Endothelial cell of umbilical vein (primary cell): ENCODE results near the gene HIVEP3.

Source experiments
- EZH2 ChIP-seq: IDR thresholded peaks from 2 replicates; pipeline ENCODE4 v1.6.1; 2012; ENCODE audit warnings: borderline replicate concordance, low read depth, mild to moderate bottlenecking, moderate library complexity, low read length, inconsistent platforms; ENCODE audit not compliant: severe bottlenecking
- FOS ChIP-seq: IDR thresholded peaks from 2 replicates; pipeline ENCODE4 v1.6.1; 2011; ENCODE audit warnings: mild to moderate bottlenecking, low read length, moderate library complexity, borderline replicate concordance; ENCODE audit not compliant: insufficient read depth
- GATA2 ChIP-seq: IDR thresholded peaks from 2 replicates; pipeline ENCODE4 v1.7.0; 2011; ENCODE audit warnings: low read depth, mild to moderate bottlenecking, moderate library complexity, mixed read lengths, low read length; ENCODE audit not compliant: insufficient read length, insufficient read depth
- JUN ChIP-seq: IDR thresholded peaks from 2 replicates; pipeline ENCODE4 v1.6.1; 2011; ENCODE audit warnings: borderline replicate concordance, low read depth; ENCODE audit not compliant: insufficient read length, insufficient read depth
- MYC ChIP-seq: IDR thresholded peaks from one replicate; pipeline ENCODE4 v1.6.1; 2011; ENCODE audit warnings: mild to moderate bottlenecking, low read depth, low read length
- POLR2A ChIP-seq: IDR thresholded peaks from 2 replicates; pipeline ENCODE4 v1.6.1; 2012; ENCODE audit warnings: low read depth, mild to moderate bottlenecking, control low read depth, low read length
- POLR2AphosphoS5 ChIP-seq: IDR thresholded peaks from 2 replicates; pipeline ENCODE4 v1.6.1; 2012; ENCODE audit warnings: low read depth, mild to moderate bottlenecking, control low read depth, low read length, moderate library complexity; ENCODE audit not compliant: insufficient read depth
- TF ChIP-seq, protein P1 (sequence below), 2 donors: IDR thresholded peaks; 1 replicate in 1 of 2; 2 replicates in 1 of 2; pipeline ENCODE4 v1.5.1; 2011; ENCODE audit warnings: low read length in 2 of 2, mild to moderate bottlenecking in 2 of 2, moderate library complexity in 2 of 2, control low read depth in 1 of 2, inconsistent platforms in 1 of 2, low read depth in 1 of 2; ENCODE audit not compliant: insufficient read depth in 1 of 2; ENCODE audit errors: extremely low read depth in 1 of 2
- TF ChIP-seq, protein P2 (sequence below): IDR thresholded peaks from 2 replicates; pipeline ENCODE4 v1.6.1; 2011; ENCODE audit not compliant: insufficient read depth, insufficient read length

DNA sequence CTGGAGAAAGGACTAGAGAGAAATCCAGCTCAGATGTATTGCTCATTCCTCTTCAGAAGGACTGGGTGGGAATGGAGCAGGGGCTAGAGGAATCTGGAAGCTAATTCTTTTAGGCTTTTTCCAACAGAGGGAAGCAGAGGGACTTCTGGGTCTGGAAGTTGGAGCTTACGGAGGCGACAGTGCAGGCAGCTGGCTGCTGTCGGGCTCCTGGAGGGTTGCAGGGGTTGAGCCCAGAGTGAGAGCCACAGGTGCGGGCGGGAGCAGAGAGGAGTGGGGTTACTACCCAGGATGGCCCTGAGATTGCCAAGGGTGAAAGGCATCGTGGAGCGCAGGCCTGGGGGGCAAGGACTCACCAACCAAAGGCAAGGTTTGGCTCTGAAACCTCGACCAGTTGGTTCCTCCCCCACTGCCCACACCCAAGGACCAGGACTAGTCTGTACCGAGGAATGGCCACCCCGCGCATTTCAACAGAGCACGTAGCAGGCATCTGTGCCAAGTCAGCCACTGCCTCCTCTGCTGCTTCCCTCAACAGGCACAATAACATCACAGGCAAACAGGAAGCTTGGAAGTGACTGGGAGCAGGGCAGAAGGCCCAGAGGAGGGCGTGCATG lies 411.5 kb downstream of the HIVEP3 start:
- TF ChIP-seq, protein P1, sequence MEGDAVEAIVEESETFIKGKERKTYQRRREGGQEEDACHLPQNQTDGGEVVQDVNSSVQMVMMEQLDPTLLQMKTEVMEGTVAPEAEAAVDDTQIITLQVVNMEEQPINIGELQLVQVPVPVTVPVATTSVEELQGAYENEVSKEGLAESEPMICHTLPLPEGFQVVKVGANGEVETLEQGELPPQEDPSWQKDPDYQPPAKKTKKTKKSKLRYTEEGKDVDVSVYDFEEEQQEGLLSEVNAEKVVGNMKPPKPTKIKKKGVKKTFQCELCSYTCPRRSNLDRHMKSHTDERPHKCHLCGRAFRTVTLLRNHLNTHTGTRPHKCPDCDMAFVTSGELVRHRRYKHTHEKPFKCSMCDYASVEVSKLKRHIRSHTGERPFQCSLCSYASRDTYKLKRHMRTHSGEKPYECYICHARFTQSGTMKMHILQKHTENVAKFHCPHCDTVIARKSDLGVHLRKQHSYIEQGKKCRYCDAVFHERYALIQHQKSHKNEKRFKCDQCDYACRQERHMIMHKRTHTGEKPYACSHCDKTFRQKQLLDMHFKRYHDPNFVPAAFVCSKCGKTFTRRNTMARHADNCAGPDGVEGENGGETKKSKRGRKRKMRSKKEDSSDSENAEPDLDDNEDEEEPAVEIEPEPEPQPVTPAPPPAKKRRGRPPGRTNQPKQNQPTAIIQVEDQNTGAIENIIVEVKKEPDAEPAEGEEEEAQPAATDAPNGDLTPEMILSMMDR (IDR thresholded peaks at IDR 0.05; ENCODE audit: extremely low read depth in 1 of 2, insufficient read depth in 1 of 2, low read depth in 1 of 2, low read length in 2 of 2) = no peak
- TF ChIP-seq, protein P2, sequence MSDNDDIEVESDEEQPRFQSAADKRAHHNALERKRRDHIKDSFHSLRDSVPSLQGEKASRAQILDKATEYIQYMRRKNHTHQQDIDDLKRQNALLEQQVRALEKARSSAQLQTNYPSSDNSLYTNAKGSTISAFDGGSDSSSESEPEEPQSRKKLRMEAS = no peak
- TF ChIP-seq POLR2A (no peak), POLR2AphosphoS5 (no peak), GATA2 (no peak), FOS (no peak), JUN (no peak), MYC (no peak), EZH2 (no peak)
